Measurements from ENCODE around the gene FMN2.

FMN2 gene

GRCh38 chr1:240426051-240426450 is 334.4 kb downstream of the FMN2 start:
- ChIA-PET POLR2A (no interaction called here), CTCF (interaction anchor here (0.7 kb wide), 1 partner anchor 421 kb away, joined by 3 read pairs; no protein-coding TSS in a partner anchor)
- Histone ChIP-seq H3K27ac (ENCODE audit: extremely low read depth, low read depth, low read length) (no peak overlapping the region), H3K36me3 (ENCODE audit: control insufficient read depth in 2 of 2, insufficient read depth in 1 of 2, low read length in 2 of 2) (no peaks in the 10 kb centered on the region), H3K4me1 (ENCODE audit: control insufficient read depth, insufficient read depth, low read length) (no peaks in the 10 kb centered on the region; the same call in 1 of the 2 replicates), H3K9me3 (ENCODE audit: control insufficient read depth, insufficient read depth, low read depth, low read length) (no peaks in the 10 kb centered on the region), H3K4me3 (ENCODE audit: low read depth, low read length) (no peak overlapping the region)
- TF ChIP-seq KLF1 (tag by site-specific recombination; IDR thresholded peaks at IDR 0.05) (no peak), ZNF580 (tag by site-specific recombination; IDR thresholded peaks at IDR 0.05) (no peak), HOXD13 (CRISPR knock-in tag; IDR thresholded peaks at IDR 0.05; ENCODE audit: borderline replicate concordance) (no peak), ZSCAN30 (tag by site-specific recombination; IDR thresholded peaks at IDR 0.05) (no peak), ZNF664 (tag by site-specific recombination; IDR thresholded peaks at IDR 0.05) (no peak), ZBTB21 (tag by site-specific recombination; IDR thresholded peaks at IDR 0.05) (no peak), ZNF530 (tag by site-specific recombination; IDR thresholded peaks at IDR 0.05; ENCODE audit: low read depth) (no peak), ZNF394 (tag by site-specific recombination; IDR thresholded peaks at IDR 0.05; ENCODE audit: borderline replicate concordance) (no peak), ZNF658 (tag by site-specific recombination; IDR thresholded peaks at IDR 0.05) (no peak), MZF1 (tag by site-specific recombination; IDR thresholded peaks at IDR 0.05; ENCODE audit: borderline replicate concordance) (no peak), ZNF529 (tag by site-specific recombination; IDR thresholded peaks at IDR 0.05; ENCODE audit: insufficient replicate concordance) (no peak), YY1 (tag by site-specific recombination; IDR thresholded peaks at IDR 0.05) (no peak)
- TF ChIP-seq, protein P1, sequence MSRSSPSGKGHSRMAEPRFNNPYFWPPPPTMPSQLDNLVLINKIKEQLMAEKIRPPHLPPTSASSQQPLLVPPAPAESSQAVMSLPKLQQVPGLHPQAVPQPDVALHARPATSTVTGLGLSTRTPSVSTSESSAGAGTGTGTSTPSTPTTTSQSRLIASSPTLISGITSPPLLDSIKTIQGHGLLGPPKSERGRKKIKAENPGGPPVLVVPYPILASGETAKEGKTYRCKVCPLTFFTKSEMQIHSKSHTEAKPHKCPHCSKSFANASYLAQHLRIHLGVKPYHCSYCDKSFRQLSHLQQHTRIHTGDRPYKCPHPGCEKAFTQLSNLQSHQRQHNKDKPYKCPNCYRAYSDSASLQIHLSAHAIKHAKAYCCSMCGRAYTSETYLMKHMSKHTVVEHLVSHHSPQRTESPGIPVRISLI (tag by site-specific recombination; IDR thresholded peaks at IDR 0.05) = no peak
- TF ChIP-seq, protein P2, sequence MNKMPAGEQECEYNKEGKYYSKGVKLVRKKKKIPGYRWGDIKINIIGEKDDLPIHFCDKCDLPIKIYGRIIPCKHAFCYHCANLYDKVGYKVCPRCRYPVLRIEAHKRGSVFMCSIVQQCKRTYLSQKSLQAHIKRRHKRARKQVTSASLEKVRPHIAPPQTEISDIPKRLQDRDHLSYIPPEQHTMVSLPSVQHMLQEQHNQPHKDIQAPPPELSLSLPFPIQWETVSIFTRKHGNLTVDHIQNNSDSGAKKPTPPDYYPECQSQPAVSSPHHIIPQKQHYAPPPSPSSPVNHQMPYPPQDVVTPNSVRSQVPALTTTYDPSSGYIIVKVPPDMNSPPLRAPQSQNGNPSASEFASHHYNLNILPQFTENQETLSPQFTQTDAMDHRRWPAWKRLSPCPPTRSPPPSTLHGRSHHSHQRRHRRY (tag by site-specific recombination; IDR thresholded peaks at IDR 0.05) = no peak
- TF ChIP-seq, protein P3, sequence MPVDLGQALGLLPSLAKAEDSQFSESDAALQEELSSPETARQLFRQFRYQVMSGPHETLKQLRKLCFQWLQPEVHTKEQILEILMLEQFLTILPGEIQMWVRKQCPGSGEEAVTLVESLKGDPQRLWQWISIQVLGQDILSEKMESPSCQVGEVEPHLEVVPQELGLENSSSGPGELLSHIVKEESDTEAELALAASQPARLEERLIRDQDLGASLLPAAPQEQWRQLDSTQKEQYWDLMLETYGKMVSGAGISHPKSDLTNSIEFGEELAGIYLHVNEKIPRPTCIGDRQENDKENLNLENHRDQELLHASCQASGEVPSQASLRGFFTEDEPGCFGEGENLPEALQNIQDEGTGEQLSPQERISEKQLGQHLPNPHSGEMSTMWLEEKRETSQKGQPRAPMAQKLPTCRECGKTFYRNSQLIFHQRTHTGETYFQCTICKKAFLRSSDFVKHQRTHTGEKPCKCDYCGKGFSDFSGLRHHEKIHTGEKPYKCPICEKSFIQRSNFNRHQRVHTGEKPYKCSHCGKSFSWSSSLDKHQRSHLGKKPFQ (tag by site-specific recombination; IDR thresholded peaks at IDR 0.05) = no peak
- TF ChIP-seq, protein P4, sequence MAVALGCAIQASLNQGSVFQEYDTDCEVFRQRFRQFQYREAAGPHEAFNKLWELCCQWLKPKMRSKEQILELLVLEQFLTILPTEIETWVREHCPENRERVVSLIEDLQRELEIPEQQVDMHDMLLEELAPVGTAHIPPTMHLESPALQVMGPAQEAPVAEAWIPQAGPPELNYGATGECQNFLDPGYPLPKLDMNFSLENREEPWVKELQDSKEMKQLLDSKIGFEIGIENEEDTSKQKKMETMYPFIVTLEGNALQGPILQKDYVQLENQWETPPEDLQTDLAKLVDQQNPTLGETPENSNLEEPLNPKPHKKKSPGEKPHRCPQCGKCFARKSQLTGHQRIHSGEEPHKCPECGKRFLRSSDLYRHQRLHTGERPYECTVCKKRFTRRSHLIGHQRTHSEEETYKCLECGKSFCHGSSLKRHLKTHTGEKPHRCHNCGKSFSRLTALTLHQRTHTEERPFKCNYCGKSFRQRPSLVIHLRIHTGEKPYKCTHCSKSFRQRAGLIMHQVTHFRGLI (tag by site-specific recombination; IDR thresholded peaks at IDR 0.05) = no peak

- H3K27ac ChIP-seq (ENCODE audit: extremely low read depth, low read depth, low read length) = no peak overlapping the region
- no peaks in the 10 kb centered on the region for H3K4me1 ChIP-seq (ENCODE audit: control insufficient read depth, insufficient read depth, low read length)
- H3K36me3 ChIP-seq (ENCODE audit: control insufficient read depth in 2 of 2, insufficient read depth in 1 of 2, low read length in 2 of 2) = peaks cover 0 to 5% of the 10 kb centered on the region in 2 experiments; a peak in 1 of 3 replicates
- no peak overlapping the region for H3K4me3 ChIP-seq (ENCODE audit: low read depth, low read length)
- ChIA-PET CTCF (interaction anchor here (0.6 to 2.1 kb wide), 6 partner anchors 19 to 509 kb away, joined by 3 to 5 read pairs (median 4); partner anchors contain the start of gene GREM2), POLR2A (no interaction called here)
- H3K9me3 ChIP-seq (ENCODE audit: control insufficient read depth, insufficient read depth, low read depth, low read length) = no peaks in the 10 kb centered on the region
- TF ChIP-seq GLI2 (tag by site-specific recombination; IDR thresholded peaks at IDR 0.05; ENCODE audit: borderline replicate concordance, low read depth) (no peak), ZNF292 (tag by site-specific recombination; IDR thresholded peaks at IDR 0.05; ENCODE audit: borderline replicate concordance, low read depth) (no peak), ZNF776 (tag by site-specific recombination; IDR thresholded peaks at IDR 0.05; ENCODE audit: borderline replicate concordance) (no peak), ZNF114 (tag by site-specific recombination; IDR thresholded peaks at IDR 0.05) (no peak), ZNF791 (tag by site-specific recombination; IDR thresholded peaks at IDR 0.05) (no peak), ZNF155 (tag by site-specific recombination; IDR thresholded peaks at IDR 0.05) (no peak), ZNF777 (tag by site-specific recombination; IDR thresholded peaks at IDR 0.05; ENCODE audit: borderline replicate concordance) (no peak), ZNF404 (tag by site-specific recombination; IDR thresholded peaks at IDR 0.05) (no peak), ZSCAN23 (tag by site-specific recombination; IDR thresholded peaks at IDR 0.05) (no peak)
- TF ChIP-seq, protein P4 (tag by site-specific recombination; IDR thresholded peaks at IDR 0.05) = no peak
These were observed 344.4 kb downstream of the FMN2 start for GRCh38 chr1:240435996-240436566.
